AG10803 (cell line): ENCODE measurements around the gene SREBF2.
"Not testable (repeated sequence)": the region's sequence is repeated elsewhere in the genome, so short reads cannot be mapped to it uniquely, and the experiment has no call there.

Experiments used
- DNase-seq: peaks from one replicate; pipeline ENCODE4 v3.0.0; 2010; ENCODE audit warnings: low read depth
- H3K4me3 ChIP-seq: 2 replicates; pipeline ENCODE4 v1.5.1; 2011; ENCODE audit warnings: mild to moderate bottlenecking, low read length, control low read depth
- CTCF ChIP-seq: conservative IDR thresholded peaks from 2 replicates; pipeline ENCODE4 v1.5.1; 2011; ENCODE audit warnings: mild to moderate bottlenecking, low read length, control low read depth, inconsistent platforms

Gene SREBF2

GRCh38 chr22:41863472-41863871 lies 30.6 kb downstream of the SREBF2 start:
- TF ChIP-seq CTCF: no peak
- no peak for DNase-seq
- H3K4me3 ChIP-seq: no peak overlapping the region

- TF ChIP-seq CTCF: no peak
- DNase-seq: no peak
- no peak overlapping the region for H3K4me3 ChIP-seq
Observed at GRCh38 chr22:41868556-41868955, 35.7 kb downstream of the SREBF2 start.

- H3K4me3 ChIP-seq, DNase-seq: not testable (repeated sequence)
Observed at GRCh38 chr22:41870081-41870480, 37.2 kb downstream of the SREBF2 start.

- H3K4me3 ChIP-seq: no peak overlapping the region
- DNase-seq: no peak
- no peak for TF ChIP-seq CTCF
Observed at GRCh38 chr22:41870786-41871185, 37.9 kb downstream of the SREBF2 start.

GRCh38 chr22:41873391-41873790 lies 40.5 kb downstream of the SREBF2 start:
- H3K4me3 ChIP-seq: no peak overlapping the region
- no peak for DNase-seq
- TF ChIP-seq CTCF: no peak

GRCh38 chr22:41874090-41874489 lies 41.2 kb downstream of the SREBF2 start:
- TF ChIP-seq CTCF: no peak
- H3K4me3 ChIP-seq: no peak overlapping the region

GRCh38 chr22:41875531-41876270 lies 42.8 kb downstream of the SREBF2 start:
- H3K4me3 ChIP-seq: no peak overlapping the region
- DNase-seq: no peak
- TF ChIP-seq CTCF: no peak

More at GRCh38 chr22:41874090-41874489, 41.2 kb downstream of the SREBF2 start:
- no peak for DNase-seq

GRCh38 chr22:41876275-41876674 lies 43.4 kb downstream of the SREBF2 start:
- no peak overlapping the region for H3K4me3 ChIP-seq
- TF ChIP-seq CTCF: no peak
- DNase-seq: peak; percentile 43
